NCI-H526 treated with DMSO at 0.1 percent for 48 hours (cell line): ENCODE data around the gene NF1.
"Not testable (repeated sequence)": the region's sequence is repeated elsewhere in the genome, so short reads cannot be mapped to it uniquely, and the experiment has no call there.

Experiments used
- DNase-seq: peaks from one replicate; lab custom pipeline; 2025; lab: John Stamatoyannopoulos, UW

NF1 gene

GRCh38 chr17:31307640-31308039, 212.9 kb downstream of the NF1 start:
- no peak for DNase-seq

GRCh38 chr17:31308372-31309334, 213.9 kb downstream of the NF1 start:
- peak; percentile 31 for DNase-seq

- no peak for DNase-seq
These were observed 214.8 kb downstream of the NF1 start for GRCh38 chr17:31309556-31309955.

- DNase-seq: no peak
These were observed 215.5 kb downstream of the NF1 start for GRCh38 chr17:31310260-31310659.

GRCh38 chr17:31310886-31311285, 216.1 kb downstream of the NF1 start:
- DNase-seq: no peak

GRCh38 chr17:31311526-31311925, 216.7 kb downstream of the NF1 start:
- no peak for DNase-seq

GRCh38 chr17:31312223-31312622, 217.4 kb downstream of the NF1 start:
- DNase-seq: not testable (repeated sequence)

GRCh38 chr17:31313982-31314781, 219.4 kb downstream of the NF1 start, which contains the start of gene EVI2B:
TSS of gene EVI2B (minus strand) at chr17:31314054. CDS start at chr17:31305609, 8,445 bp downstream.
- no peak for DNase-seq

GRCh38 chr17:31314782-31315100, 220.0 kb downstream of the NF1 start:
- peak; percentile 23 for DNase-seq

- peak; percentile 98 for DNase-seq
These were observed 223.6 kb downstream of the NF1 start for GRCh38 chr17:31318298-31318801.

- DNase-seq: peak; percentile 98
These were observed 224.3 kb downstream of the NF1 start for GRCh38 chr17:31318851-31319661.

- DNase-seq: peak; percentile 64
These were observed 225.5 kb downstream of the NF1 start for GRCh38 chr17:31320241-31320640.

GRCh38 chr17:31320791-31321190, 226.0 kb downstream of the NF1 start:
- peak; percentile 57 for DNase-seq

GRCh38 chr17:31321481-31321880, 226.7 kb downstream of the NF1 start, which contains the start of gene EVI2A:
TSS of gene EVI2A (minus strand) at chr17:31321622. CDS start at chr17:31319013, 2,609 bp downstream.
- DNase-seq: no peak

GRCh38 chr17:31321966-31322365, 227.2 kb downstream of the NF1 start:
- DNase-seq: no peak

GRCh38 chr17:31323551-31323950, 228.8 kb downstream of the NF1 start:
- no peak for DNase-seq

- DNase-seq: no peak
These were observed 232.9 kb downstream of the NF1 start for GRCh38 chr17:31327534-31328159.

- no peak for DNase-seq
These were observed 233.4 kb downstream of the NF1 start for GRCh38 chr17:31328160-31328535.

- no peak for DNase-seq
These were observed 234.4 kb downstream of the NF1 start for GRCh38 chr17:31329221-31329620.

GRCh38 chr17:31339906-31340661, 245.3 kb downstream of the NF1 start:
- no peak for DNase-seq
